Hepatocyte (in vitro differentiated cells): Measurements from ENCODE around the gene SYNPR.

Experiments
- EZH2 ChIP-seq: fragments of 200-600 bp; sonication (generic); IDR thresholded peaks from 2 replicates; pipeline ENCODE4 v1.6.1; 2016; ENCODE audit warnings: antibody characterized with exemption, mild to moderate bottlenecking, borderline replicate concordance
- TF ChIP-seq, protein P1 (sequence below): fragments of 200-600 bp; sonication (generic); IDR thresholded peaks from 2 replicates; pipeline ENCODE4 v1.5.1; 2016; ENCODE audit warnings: antibody characterized with exemption, mild to moderate bottlenecking; ENCODE audit not compliant: poor library complexity

DNA sequence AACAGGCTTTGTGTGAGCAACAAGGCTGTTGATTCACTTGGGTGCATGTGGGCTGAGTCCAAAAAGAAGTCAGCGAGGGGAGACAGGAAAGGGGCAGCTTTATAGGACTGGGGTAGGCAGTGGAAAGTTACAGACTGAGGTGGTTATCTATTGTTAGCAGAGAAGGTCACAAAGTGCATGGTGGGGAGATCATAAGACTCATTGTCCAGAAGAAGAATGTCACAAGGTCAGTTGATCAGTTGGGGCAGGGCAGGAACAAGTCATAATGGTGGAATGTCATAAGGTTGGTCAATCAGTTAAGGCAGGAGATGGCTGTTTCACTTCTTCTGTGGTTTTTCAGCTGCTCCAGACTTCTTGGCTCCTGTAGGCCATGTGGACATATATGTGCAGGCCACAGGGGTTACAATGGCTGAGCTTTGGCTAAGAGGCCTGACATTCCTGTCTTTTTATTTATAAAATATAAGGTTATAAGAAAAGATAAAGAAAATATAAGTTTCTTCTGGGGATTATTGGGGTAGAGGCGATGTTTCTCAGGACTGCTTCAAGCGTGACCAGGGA lies 304.9 kb downstream of the SYNPR start:
- TF ChIP-seq, protein P1, sequence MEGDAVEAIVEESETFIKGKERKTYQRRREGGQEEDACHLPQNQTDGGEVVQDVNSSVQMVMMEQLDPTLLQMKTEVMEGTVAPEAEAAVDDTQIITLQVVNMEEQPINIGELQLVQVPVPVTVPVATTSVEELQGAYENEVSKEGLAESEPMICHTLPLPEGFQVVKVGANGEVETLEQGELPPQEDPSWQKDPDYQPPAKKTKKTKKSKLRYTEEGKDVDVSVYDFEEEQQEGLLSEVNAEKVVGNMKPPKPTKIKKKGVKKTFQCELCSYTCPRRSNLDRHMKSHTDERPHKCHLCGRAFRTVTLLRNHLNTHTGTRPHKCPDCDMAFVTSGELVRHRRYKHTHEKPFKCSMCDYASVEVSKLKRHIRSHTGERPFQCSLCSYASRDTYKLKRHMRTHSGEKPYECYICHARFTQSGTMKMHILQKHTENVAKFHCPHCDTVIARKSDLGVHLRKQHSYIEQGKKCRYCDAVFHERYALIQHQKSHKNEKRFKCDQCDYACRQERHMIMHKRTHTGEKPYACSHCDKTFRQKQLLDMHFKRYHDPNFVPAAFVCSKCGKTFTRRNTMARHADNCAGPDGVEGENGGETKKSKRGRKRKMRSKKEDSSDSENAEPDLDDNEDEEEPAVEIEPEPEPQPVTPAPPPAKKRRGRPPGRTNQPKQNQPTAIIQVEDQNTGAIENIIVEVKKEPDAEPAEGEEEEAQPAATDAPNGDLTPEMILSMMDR = no peak
- TF ChIP-seq EZH2 = no peak
